Activated gamma-delta T cell treated with anti-CD3 and anti-CD28 coated beads, Interleukin-2, amount 50 U/mL, for 16 hours (primary cell): ENCODE measurements around the gene ATXN7L1.

Source experiments
- DNase-seq: peaks from one replicate; pipeline ENCODE4 v3.0.0-alpha.2; 2020; ENCODE audit warnings: low read depth

ATXN7L1 gene

GRCh38 chr7:105827151-105827875 lies 49.1 kb downstream of the ATXN7L1 start:
- no peak for DNase-seq

- no peak for DNase-seq
Observed at GRCh38 chr7:105826143-105826542, 50.3 kb downstream of the ATXN7L1 start.

GRCh38 chr7:105825371-105825770 lies 51.0 kb downstream of the ATXN7L1 start:
- no peak for DNase-seq

- DNase-seq: no peak
Observed at GRCh38 chr7:105822806-105823205, 53.6 kb downstream of the ATXN7L1 start.

GRCh38 chr7:105821527-105821926 lies 54.9 kb downstream of the ATXN7L1 start:
- no peak for DNase-seq

- DNase-seq: no peak
Observed at GRCh38 chr7:105820363-105821066, 55.9 kb downstream of the ATXN7L1 start.

- DNase-seq: no peak
Observed at GRCh38 chr7:105819559-105819958, 56.8 kb downstream of the ATXN7L1 start.

DNA sequence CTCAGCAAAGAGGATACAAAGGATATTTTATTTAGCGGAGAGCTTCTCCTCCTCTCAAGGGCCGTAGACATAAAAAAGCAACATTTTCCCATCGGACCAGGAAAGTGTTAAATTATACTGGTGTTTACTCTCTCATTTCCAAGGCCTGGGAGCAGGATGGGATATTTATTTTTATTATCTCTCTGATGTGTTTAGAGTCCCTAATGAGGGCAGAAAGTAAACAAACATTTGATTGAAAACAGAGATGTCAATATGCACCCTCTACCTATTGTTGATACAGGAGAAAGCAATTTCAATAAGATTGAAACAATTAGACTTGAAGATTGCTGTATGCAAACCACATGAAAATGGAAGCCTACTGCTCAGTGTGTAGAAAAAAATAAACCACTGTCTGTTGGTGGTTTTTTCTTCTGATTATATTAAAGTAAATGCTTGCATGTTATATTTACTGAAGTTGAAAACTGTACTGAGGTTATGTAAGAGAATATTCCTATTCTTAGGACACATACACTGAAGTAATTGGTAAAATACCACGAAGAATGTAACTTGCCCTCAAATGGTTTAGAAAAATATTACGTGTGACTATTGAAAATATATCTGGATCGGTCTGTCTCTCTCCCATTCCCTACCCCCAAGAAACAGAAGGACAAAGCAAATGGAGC lies 59.3 kb downstream of the ATXN7L1 start:
- DNase-seq: no peak

DNA sequence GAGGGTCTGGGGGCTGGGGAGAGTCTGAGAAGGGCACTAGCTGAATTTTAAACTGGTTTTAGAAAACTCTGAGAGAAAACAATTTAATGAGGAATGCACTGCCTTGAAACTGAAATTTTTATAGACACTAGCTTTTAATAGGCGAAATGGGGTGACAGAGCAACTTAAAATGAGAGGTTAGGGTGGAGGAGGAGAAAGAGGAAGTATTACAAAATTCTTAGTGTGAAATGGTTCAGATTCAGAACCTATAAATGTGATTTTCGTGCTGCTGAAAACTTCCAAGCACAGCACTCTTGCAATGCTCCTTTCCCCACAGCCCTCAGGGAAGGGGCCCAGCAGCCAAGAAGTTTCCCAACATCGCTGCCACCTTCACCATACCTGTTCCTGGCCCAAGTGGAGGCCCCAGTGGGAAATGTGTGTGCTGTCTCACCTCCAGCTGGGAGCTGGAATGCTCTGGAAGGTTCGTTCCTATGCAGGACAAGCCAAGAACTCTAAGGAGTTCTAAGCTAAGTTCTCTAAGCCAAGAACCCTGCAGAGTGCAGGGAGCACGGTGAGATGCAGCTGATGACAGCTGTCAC lies 60.0 kb downstream of the ATXN7L1 start:
- no peak for DNase-seq

DNA sequence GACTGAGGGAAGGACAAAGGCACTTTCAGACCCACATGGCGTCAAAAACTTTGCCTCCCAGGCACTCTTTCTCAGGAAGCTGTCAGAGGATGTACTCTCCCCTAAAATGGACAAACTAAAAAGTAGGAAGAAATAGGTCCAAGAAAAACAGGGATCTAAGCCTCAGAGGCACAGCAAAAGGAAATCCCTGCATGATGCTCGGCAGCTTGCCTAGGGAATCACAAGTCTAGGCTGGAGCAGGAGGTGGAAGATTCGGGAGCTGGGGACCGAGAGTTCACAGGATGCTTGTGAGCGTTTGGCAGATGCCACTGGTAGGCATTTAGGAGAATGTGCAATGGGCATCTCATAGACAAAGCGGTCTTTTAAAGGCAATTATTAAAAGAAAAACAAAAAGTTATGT lies 60.8 kb downstream of the ATXN7L1 start:
- no peak for DNase-seq

GRCh38 chr7:105814481-105814880 lies 61.9 kb downstream of the ATXN7L1 start:
- DNase-seq: no peak

DNA sequence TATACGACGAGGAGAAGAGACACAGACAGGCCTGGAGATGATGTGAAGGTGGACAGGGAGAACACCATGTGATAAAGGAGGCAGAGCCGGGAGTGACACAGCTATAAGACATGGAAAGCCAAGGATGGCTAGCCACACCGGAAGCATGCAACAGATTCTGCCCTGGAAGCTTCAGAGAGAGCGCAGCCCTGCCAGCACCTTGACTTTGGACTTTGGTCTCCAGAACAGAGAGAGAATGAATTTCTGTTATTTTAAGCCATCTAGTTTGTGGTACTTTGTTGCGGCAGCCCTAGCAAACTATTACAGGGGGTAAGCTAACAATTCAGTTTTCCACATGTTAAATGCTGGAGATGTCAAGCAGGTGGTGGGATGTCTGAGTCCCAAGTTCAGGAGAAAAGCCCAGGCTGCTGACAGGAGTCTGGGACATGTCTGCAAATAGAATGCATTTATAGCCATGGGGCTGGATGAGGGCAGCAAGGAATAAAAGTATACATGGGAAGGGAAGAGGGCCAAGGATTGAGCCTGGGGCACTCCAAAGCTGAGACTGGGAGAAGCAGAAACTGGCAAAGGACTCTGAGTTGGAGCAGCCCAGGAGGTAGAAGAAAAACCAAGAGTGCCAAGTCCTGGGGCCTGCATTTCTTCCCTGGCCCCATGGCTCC lies 65.1 kb downstream of the ATXN7L1 start:
- no peak for DNase-seq

GRCh38 chr7:105810556-105810955 lies 65.8 kb downstream of the ATXN7L1 start:
- DNase-seq: no peak

DNA sequence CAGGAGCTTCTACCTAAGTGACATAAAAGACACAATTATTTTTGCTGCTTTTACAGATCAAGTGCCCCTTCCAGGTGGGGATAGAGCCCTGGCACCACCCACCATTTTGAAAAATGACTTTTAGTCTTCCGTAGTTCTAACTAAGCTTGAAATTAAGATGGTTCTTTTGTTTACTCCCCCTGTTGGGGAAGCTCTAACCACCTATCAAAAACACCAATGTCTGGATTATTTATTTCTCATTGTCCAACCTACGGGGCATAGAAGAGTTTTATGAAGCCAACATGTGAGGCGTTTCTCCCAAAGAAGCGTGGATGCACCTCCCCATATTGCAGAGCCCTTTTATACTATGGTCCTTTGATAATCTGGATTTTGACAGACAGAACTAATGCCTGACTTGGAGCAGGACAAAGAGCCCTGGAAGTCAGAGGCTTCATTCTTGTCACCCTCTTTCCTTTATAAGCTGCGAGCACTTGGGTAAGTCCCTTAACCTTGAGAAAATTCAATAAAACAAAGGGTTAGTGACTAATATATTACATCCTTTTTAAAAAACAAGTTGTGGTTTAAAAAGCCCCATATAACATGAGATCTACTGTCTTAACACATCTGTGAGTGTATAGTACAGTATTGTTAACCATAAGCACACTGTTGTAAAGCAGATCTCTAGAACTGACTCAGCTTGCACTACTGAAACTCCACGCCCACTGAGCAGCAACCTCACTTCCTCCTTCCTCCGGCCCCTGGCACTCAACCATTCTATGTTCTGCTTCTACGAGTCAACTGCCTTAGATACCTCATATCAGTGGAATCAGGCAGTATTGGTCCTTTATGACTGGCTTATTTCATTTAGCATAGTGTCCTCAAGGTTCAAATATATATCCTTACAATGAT lies 67.5 kb downstream of the ATXN7L1 start:
- peak; percentile 72 for DNase-seq

- DNase-seq: no peak
Observed at GRCh38 chr7:105808209-105808608, 68.2 kb downstream of the ATXN7L1 start.

- no peak for DNase-seq
Observed at GRCh38 chr7:105807448-105807762, 69.0 kb downstream of the ATXN7L1 start.

DNA sequence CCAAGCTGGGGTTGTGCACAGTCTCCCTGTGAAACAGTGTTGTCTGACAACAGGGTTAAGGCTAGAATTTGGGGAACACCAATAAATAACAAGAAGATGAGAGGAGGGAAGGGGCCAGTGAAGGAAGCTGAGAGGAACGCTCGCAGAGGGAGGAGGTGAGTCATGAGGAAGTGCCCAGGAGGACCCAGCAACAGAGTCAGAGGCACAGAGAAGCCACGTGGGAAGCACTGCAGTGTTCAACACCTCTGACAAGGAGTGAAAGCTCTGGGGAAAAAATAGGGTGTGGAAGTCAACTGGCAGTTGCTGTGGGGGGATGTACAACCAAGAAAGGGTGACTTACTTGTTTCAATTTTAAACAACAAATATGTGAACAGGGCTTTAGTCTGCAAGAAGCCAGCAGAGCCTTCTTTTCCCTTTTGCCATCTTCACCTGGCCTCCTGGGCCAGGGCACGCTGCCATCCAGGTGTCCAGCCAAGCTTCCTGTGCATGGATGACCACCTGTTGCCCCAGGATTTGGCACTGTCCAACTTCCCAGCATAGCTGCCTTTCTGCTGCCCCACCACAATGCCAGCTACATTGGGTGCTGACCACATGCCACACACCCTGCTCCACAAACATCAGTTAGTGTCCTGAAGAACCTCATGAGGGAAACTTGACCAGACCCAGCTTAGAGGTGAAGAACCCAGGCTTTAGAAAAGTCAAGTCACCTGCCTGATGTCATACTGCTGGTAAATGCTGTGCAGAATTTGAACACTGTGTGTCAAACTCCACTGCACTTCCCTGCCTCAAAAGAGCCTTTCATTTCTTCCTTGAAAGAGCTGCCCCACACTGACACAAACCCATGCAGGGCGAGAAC lies 69.6 kb downstream of the ATXN7L1 start:
- DNase-seq: peak; percentile 39

- DNase-seq: no peak
Observed at GRCh38 chr7:105805447-105806019, 70.9 kb downstream of the ATXN7L1 start.

DNA sequence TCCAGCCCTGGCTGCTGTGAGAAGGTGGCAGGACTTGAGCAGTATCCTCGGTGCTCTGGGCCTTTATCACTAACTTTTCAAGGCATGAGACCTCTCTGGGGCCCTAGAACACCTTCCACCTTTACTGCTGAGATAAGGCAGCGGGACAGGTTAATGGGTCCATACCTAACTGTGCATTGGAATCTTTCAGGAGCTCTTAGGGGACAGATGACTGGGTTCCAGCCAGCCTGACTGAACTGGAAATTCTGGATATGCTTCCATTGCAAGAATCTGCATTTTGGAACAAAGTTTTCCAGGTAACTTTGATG lies 73.0 kb downstream of the ATXN7L1 start:
- DNase-seq: no peak
